Measurements from ENCODE around the gene TP53I13. TPM values are rescaled to one million over a fixed set of nuclear protein-coding genes. Genes with fewer than 3 reads are reported as not detected.

Gene TP53I13
- total and polyA plus RNA-seq, 4 experiments from 2014 or later = 31.5 to 158 (median 98.1) TPM

DNA sequence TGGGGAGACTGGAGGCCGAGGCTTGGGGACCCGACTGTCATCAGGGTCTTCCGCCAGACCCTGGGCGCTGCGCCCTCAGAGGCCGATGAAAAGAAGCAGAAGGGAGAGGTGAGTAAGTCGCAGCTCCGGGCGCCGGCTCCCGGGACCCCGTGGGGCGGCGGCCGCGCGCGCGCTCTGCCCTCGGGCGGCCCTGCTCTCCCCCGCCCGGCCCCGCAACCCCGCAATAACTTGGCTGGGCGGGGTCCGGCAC, 1.3 kb upstream of the TP53I13 start:
- peak overlapping the region; percentile 58 to 83 for H3K4me3 ChIP-seq (ENCODE audit: low read length in 2 of 2)
- no peaks in the 10 kb centered on the region for H3K9me3 ChIP-seq (ENCODE audit: control insufficient read depth in 1 of 2, low read length in 2 of 2)
- peak overlapping the region in 5 of 7 donors; percentile 29 to 98 (median 68) for H3K27ac Mint-ChIP-seq
- H3K27ac ChIP-seq (ENCODE audit: low read depth, low read length) = peak overlapping the region; percentile 61
- no peak for DNase-seq
- H3K4me1 Mint-ChIP-seq = peaks cover 25 to 65% (median 41%) of the 10 kb centered on the region in 4 donors
- no peaks in the 10 kb centered on the region for H3K27me3 ChIP-seq (ENCODE audit: insufficient read depth, low read length)
- H3K36me3 Mint-ChIP-seq = peaks cover under 1 to 13% of the 10 kb centered on the region in 2 donors
- no peaks in the 10 kb centered on the region for H3K9me3 Mint-ChIP-seq
- ChIA-PET POLR2A (ENCODE audit: partially characterized antibody) (interaction anchor here (0.7 to 10.2 kb wide), 19 partner anchors 10 to 1257 kb away, joined by 3 to 119 read pairs (median 9); partner anchors contain the start of genes ANKRD13B, CRLF3, GIT1 and SSH2), CTCF (ENCODE audit: partially characterized antibody) (interaction anchor here (2.5 to 28.5 kb wide), 4 partner anchors 13 to 197 kb away, joined by 13 to 523 read pairs (median 35); partner anchors contain the start of genes ANKRD13B and CORO6)
- intact Hi-C loops (cut with micrococcal nuclease) = loop anchor here (5.0 kb wide), 2 partner anchors 195 to 275 kb away; partner anchors contain the start of gene NUFIP2
- no peaks in the 10 kb centered on the region for H3K27me3 Mint-ChIP-seq
- H3K36me3 ChIP-seq (ENCODE audit: insufficient read depth, low read length) = no peaks in the 10 kb centered on the region
- peak overlapping the region; percentile 80 to 98 (median 96) for H3K4me3 Mint-ChIP-seq
- peaks cover 31% of the 10 kb centered on the region for H3K4me1 ChIP-seq (ENCODE audit: insufficient read depth, low read length)

DNA sequence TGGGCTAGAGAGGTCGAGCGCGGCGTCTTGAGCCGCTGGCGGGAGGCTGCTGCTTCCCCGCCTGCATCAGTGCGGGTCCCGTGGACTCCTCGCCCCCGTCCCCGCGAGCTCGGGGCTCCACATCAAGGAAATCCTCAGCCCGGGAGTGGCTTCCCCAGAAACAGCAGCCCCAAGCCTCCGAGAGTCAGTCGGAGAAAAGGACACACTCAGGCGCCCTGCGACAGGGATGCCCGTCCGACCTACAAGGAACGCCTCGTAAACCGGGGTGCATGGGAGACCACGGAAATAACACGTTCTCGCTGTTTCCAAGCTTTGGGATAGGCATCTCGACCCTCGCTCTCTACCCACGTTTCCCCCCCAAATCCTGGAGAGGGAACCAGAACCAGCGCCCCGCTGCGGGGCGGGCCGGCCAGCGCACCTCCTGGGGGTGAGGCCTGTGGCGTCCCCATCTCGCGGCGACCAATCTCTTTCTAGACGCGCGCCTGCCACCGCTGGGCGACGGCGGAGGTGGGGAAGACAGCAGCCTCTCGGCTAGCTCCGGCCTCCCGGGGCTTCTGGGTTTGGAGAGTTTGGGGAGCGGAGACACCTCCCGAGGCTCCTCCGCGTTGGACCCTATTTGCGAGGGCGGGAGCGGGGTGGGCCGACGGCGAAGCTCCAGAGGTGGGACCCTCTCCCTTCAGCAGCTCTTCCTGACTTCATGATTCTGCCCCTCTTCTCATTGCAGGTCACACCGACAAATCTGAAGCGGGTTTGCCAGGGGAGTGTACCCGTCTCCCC, 759 bp upstream of the TP53I13 start:
- POLR2A ChIA-PET (ENCODE audit: partially characterized antibody) = interaction anchor here (0.6 to 10.2 kb wide), 21 partner anchors 9 to 724 kb away, joined by 3 to 119 read pairs (median 5); partner anchors contain the start of genes ANKRD13B, BLMH, GIT1 and SSH2
- CTCF ChIA-PET (ENCODE audit: partially characterized antibody) = interaction anchor here (0.8 to 28.5 kb wide), 7 partner anchors 11 to 362 kb away, joined by 3 to 523 read pairs (median 6); partner anchors contain the start of genes ANKRD13B, CORO6 and SSH2
- DNase-seq = peak; percentile 74 to 80 (median 76)
- no peaks in the 10 kb centered on the region for H3K27me3 ChIP-seq (ENCODE audit: insufficient read depth, low read length)
- peak overlapping the region; percentile 92 to 98 (median 95) for H3K27ac Mint-ChIP-seq
- H3K9me3 Mint-ChIP-seq = no peaks in the 10 kb centered on the region
- H3K27ac ChIP-seq (ENCODE audit: low read depth, low read length) = peak overlapping the region; percentile 61
- intact Hi-C loops (cut with micrococcal nuclease) = loop anchor here (1.0 to 5.0 kb wide), 6 partner anchors 13 to 275 kb away; partner anchors contain the start of genes GIT1, NUFIP2 and TAOK1
- H3K4me3 Mint-ChIP-seq = peak overlapping the region; percentile 92 to 98 (median 96)
- peaks cover 25 to 59% (median 36%) of the 10 kb centered on the region in 4 donors for H3K4me1 Mint-ChIP-seq
- peak overlapping the region; percentile 58 to 83 for H3K4me3 ChIP-seq (ENCODE audit: low read length in 2 of 2)
- H3K36me3 ChIP-seq (ENCODE audit: insufficient read depth, low read length) = no peaks in the 10 kb centered on the region
- H3K9me3 ChIP-seq (ENCODE audit: control insufficient read depth in 1 of 2, low read length in 2 of 2) = no peaks in the 10 kb centered on the region
- peaks cover 31% of the 10 kb centered on the region for H3K4me1 ChIP-seq (ENCODE audit: insufficient read depth, low read length)
- no peaks in the 10 kb centered on the region for H3K27me3 Mint-ChIP-seq
- H3K36me3 Mint-ChIP-seq = peaks cover 0 to 13% of the 10 kb centered on the region in 2 donors

DNA sequence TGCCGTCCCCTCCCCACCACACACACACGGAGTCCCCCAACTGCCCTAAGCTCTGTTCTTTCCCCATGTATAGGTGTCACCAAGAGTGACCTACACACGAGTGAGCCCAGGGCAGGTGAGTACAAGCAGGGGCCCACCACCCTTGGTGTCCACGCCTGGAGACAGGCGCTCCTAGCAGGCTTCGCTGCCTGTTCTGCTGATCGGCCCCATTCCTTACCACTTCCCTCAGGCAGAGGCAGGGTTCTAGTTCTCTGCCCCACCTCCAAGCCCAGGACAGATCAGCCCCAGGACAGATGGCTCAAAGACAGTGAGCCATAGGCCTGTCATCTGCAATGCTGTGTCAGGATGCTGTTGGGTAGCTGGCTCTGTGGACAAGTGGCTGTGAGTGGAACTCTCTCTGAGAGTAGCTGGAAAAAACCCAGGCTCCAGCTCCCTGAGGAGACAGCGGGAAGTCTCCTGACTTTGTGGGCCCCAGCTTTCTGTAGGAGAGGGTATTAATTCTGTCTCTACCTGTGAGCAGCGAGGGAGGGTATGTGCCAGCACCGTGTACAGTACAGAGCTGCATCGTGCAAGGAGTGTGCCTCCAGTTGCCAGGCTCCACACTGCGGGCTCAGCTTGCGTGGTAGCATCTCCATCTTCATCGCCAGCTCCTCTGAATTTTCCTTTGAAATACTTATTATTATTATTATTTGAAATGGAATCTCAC, 897 bp downstream of the TP53I13 start:
- Mint-ChIP-seq H3K4me1 (peaks cover 18 to 47% (median 27%) of the 10 kb centered on the region in 4 donors), H3K27me3 (no peaks in the 10 kb centered on the region), H3K9me3 (no peaks in the 10 kb centered on the region), H3K36me3 (peaks cover 0 to 17% of the 10 kb centered on the region in 2 donors), H3K4me3 (peak overlapping the region; percentile 82 to 90 (median 86)), H3K27ac (peak overlapping the region; percentile 48 to 93 (median 80))
- peak in 1 of 5 donors; percentile 37 for DNase-seq
- peaks cover 2% of the 10 kb centered on the region for H3K36me3 ChIP-seq (ENCODE audit: insufficient read depth, low read length)
- no peaks in the 10 kb centered on the region for H3K9me3 ChIP-seq (ENCODE audit: control insufficient read depth in 1 of 2, low read length in 2 of 2)
- ChIA-PET CTCF (ENCODE audit: partially characterized antibody) (interaction anchor here (0.8 to 28.5 kb wide), 6 partner anchors 11 to 362 kb away, joined by 3 to 523 read pairs (median 21); partner anchors contain the start of genes ANKRD13B and CORO6), POLR2A (ENCODE audit: partially characterized antibody) (interaction anchor here (0.8 to 10.2 kb wide), 8 partner anchors 7 to 361 kb away, joined by 3 to 119 read pairs (median 24); partner anchors contain the start of genes ANKRD13B, GIT1 and SSH2)
- peak overlapping the region; percentile 57 for H3K27ac ChIP-seq (ENCODE audit: low read depth, low read length)
- intact Hi-C loops (cut with micrococcal nuclease) = loop anchor here (5.0 kb wide), 2 partner anchors 193 to 277 kb away; partner anchors contain the start of gene NUFIP2
- no peaks in the 10 kb centered on the region for H3K27me3 ChIP-seq (ENCODE audit: insufficient read depth, low read length)
- peaks cover 24% of the 10 kb centered on the region for H3K4me1 ChIP-seq (ENCODE audit: insufficient read depth, low read length)
- H3K4me3 ChIP-seq (ENCODE audit: low read length in 2 of 2) = peak overlapping the region; percentile 42 to 83

DNA sequence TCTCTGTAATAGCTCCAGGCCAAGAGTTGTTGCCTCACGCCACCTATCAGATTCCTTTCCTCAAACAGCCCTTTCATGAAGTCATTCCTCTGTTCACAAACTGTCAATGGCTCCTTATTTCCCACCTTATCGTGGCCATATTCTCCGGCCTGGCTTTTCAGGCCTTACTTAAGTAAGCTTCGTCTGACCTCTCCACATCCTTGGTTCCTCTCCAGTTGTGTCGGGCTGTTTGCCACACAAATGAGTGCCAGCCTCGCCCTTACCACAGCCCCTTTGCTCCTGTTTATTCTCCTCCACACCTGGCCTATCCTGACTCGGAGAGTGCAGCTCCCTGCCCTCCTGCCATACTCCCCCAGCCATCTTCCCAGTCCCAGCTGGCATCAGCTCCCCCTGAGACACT, 2.0 kb downstream of the TP53I13 start:
- Mint-ChIP-seq H3K9me3 (no peaks in the 10 kb centered on the region), H3K27me3 (no peaks in the 10 kb centered on the region), H3K4me3 (peak overlapping the region in 7 of 8 donors; percentile 35 to 74 (median 60)), H3K4me1 (peaks cover 16 to 38% (median 21%) of the 10 kb centered on the region in 4 donors), H3K36me3 (peaks cover 0 to 28% of the 10 kb centered on the region in 2 donors), H3K27ac (peak overlapping the region in 5 of 7 donors; percentile 10 to 77 (median 56))
- H3K4me1 ChIP-seq (ENCODE audit: insufficient read depth, low read length) = peaks cover 14% of the 10 kb centered on the region
- peaks cover 12% of the 10 kb centered on the region for H3K36me3 ChIP-seq (ENCODE audit: insufficient read depth, low read length)
- H3K9me3 ChIP-seq (ENCODE audit: control insufficient read depth in 1 of 2, low read length in 2 of 2) = no peaks in the 10 kb centered on the region
- no peaks in the 10 kb centered on the region for H3K27me3 ChIP-seq (ENCODE audit: insufficient read depth, low read length)
- no peak overlapping the region for H3K4me3 ChIP-seq (ENCODE audit: low read length in 2 of 2)
- CTCF ChIA-PET (ENCODE audit: partially characterized antibody) = interaction anchor here (0.8 to 28.5 kb wide), 7 partner anchors 9 to 361 kb away, joined by 3 to 523 read pairs (median 8); partner anchors contain the start of genes ANKRD13B and CORO6
- intact Hi-C loops (cut with micrococcal nuclease) = loop anchor here (10.0 kb wide), 1 partner anchor 196 kb away; no protein-coding TSS in a partner anchor
- POLR2A ChIA-PET (ENCODE audit: partially characterized antibody) = interaction anchor here (5.2 to 10.2 kb wide), 3 partner anchors 14 to 46 kb away, joined by 68 to 119 read pairs (median 115); partner anchors contain the start of genes ANKRD13B and GIT1
- no peak for DNase-seq
- H3K27ac ChIP-seq (ENCODE audit: low read depth, low read length) = no peak overlapping the region

DNA sequence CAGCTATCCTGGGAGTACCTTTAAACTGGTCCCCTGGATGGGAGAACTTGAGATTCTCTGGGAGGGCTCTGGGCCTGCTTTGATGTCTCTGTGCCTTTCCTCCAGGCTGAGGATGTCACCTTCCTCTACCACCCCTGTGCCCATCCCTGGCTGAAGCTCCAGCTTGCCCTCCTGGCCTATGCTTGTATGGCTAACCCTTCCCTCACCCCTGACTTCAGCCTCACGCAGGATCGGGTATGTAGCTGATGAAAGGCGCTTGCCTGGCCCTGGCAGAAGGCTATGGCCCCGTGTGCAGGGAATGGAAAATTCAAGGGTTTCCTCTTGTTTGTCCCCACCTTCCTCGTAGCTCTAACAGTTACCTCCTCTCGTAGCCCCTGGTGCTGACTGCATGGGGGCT, 3.0 kb downstream of the TP53I13 start:
- peak overlapping the region in 1 of 8 donors; percentile 52 for H3K4me3 Mint-ChIP-seq
- H3K27me3 Mint-ChIP-seq = no peaks in the 10 kb centered on the region
- Histone ChIP-seq H3K27ac (ENCODE audit: low read depth, low read length) (no peak overlapping the region), H3K9me3 (ENCODE audit: control insufficient read depth in 1 of 2, low read length in 2 of 2) (no peaks in the 10 kb centered on the region), H3K4me3 (ENCODE audit: low read length in 2 of 2) (no peak overlapping the region), H3K36me3 (ENCODE audit: insufficient read depth, low read length) (peaks cover 21% of the 10 kb centered on the region), H3K27me3 (ENCODE audit: insufficient read depth, low read length) (no peaks in the 10 kb centered on the region), H3K4me1 (ENCODE audit: insufficient read depth, low read length) (peaks cover 9% of the 10 kb centered on the region)
- ChIA-PET CTCF (ENCODE audit: partially characterized antibody) (interaction anchor here (0.8 to 28.5 kb wide), 8 partner anchors 8 to 360 kb away, joined by 3 to 523 read pairs (median 16); partner anchors contain the start of genes ANKRD13B and CORO6), POLR2A (ENCODE audit: partially characterized antibody) (interaction anchor here (1.1 to 10.2 kb wide), 4 partner anchors 8 to 202 kb away, joined by 8 to 119 read pairs (median 64); partner anchors contain the start of gene GIT1)
- peaks cover 0 to 30% of the 10 kb centered on the region in 2 donors for H3K36me3 Mint-ChIP-seq
- intact Hi-C loops (cut with micrococcal nuclease) = loop anchor here (10.0 kb wide), 1 partner anchor 197 kb away; no protein-coding TSS in a partner anchor
- no peak for DNase-seq
- H3K4me1 Mint-ChIP-seq = peaks cover 10 to 31% (median 16%) of the 10 kb centered on the region in 4 donors
- H3K27ac Mint-ChIP-seq = peak overlapping the region in 1 of 7 donors; percentile 22
- H3K9me3 Mint-ChIP-seq = no peaks in the 10 kb centered on the region

DNA sequence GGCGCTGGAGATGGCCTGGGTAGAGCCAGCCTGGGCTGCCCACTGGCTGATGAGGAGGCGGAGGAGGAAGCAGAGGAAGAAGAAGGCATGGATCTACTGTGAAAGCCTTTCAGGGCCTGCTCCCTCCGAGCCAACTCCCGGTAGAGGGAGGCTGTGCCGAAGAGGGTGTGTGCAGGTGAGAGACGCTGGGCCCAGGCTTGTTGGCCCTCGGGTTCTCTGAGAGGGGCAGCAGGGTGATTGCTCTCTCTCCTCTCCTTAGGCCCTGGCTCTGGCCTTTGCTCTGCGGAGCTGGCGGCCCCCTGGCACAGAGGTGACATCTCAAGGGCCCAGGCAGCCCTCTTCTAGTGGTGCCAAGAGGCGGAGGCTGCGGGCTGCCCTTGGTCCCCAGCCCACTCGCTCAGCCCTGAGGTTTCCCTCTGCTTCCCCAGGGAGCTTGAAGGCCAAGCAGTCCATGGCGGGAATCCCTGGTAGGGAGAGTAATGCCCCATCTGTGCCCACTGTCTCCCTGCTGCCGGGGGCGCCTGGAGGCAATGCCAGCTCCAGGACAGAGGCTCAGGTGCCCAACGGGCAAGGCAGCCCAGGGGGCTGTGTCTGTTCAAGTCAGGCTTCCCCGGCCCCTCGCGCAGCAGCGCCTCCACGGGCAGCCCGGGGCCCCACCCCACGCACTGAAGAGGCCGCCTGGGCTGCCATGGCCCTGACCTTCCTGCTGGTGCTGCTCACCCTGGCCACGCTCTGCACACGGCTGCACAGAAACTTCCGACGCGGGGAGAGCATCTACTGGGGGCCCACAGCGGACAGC, 3.6 kb downstream of the TP53I13 start:
- Histone ChIP-seq H3K4me3 (ENCODE audit: low read length in 2 of 2) (no peak overlapping the region), H3K27ac (ENCODE audit: low read depth, low read length) (no peak overlapping the region), H3K36me3 (ENCODE audit: insufficient read depth, low read length) (peaks cover 22% of the 10 kb centered on the region), H3K27me3 (ENCODE audit: insufficient read depth, low read length) (no peaks in the 10 kb centered on the region), H3K4me1 (ENCODE audit: insufficient read depth, low read length) (peaks cover 9% of the 10 kb centered on the region), H3K9me3 (ENCODE audit: control insufficient read depth in 1 of 2, low read length in 2 of 2) (no peaks in the 10 kb centered on the region)
- intact Hi-C loops (cut with micrococcal nuclease) = loop anchor here (10.0 kb wide), 1 partner anchor 197 kb away; no protein-coding TSS in a partner anchor
- Mint-ChIP-seq H3K9me3 (no peaks in the 10 kb centered on the region), H3K4me3 (peak overlapping the region in 1 of 8 donors; percentile 21), H3K27ac (no peak overlapping the region), H3K36me3 (peaks cover 0 to 31% of the 10 kb centered on the region in 2 donors), H3K4me1 (peaks cover 10 to 31% (median 16%) of the 10 kb centered on the region in 4 donors), H3K27me3 (no peaks in the 10 kb centered on the region)
- CTCF ChIA-PET (ENCODE audit: partially characterized antibody) = interaction anchor here (0.8 to 28.5 kb wide), 11 partner anchors 8 to 202 kb away, joined by 3 to 523 read pairs (median 10); partner anchors contain the start of genes ANKRD13B and CORO6
- POLR2A ChIA-PET (ENCODE audit: partially characterized antibody) = interaction anchor here (0.5 to 10.2 kb wide), 7 partner anchors 9 to 219 kb away, joined by 3 to 119 read pairs (median 10); partner anchors contain the start of gene GIT1
- no peak for DNase-seq
